NCI-H2196 treated with DMSO at 0.1 percent for 48 hours (cell line): ENCODE data around the gene KRTAP9-4.
"Not testable (repeated sequence)": the region's sequence is repeated elsewhere in the genome, so short reads cannot be mapped to it uniquely, and the experiment has no call there.

Experiments used
- DNase-seq: peaks from one replicate; lab custom pipeline; 2025; ENCODE audit not compliant: unreplicated experiment; lab: John Stamatoyannopoulos, UW

Gene KRTAP9-4

GRCh38 chr17:41264599-41264998 lies 15.1 kb downstream of the KRTAP9-4 start:
- DNase-seq: no peak

- no peak for DNase-seq
These were observed 15.6 kb downstream of the KRTAP9-4 start, which contains the start of gene KRTAP9-6 for GRCh38 chr17:41265078-41265477. Gene KRTAP9-6 (plus strand): TSS chr17:41265378. CDS start chr17:41265378, 0 bp downstream.

- DNase-seq: no peak
These were observed 18.2 kb downstream of the KRTAP9-4 start for GRCh38 chr17:41267711-41268110.

GRCh38 chr17:41271323-41271722 lies 21.8 kb downstream of the KRTAP9-4 start:
- not testable (repeated sequence) for DNase-seq

DNA sequence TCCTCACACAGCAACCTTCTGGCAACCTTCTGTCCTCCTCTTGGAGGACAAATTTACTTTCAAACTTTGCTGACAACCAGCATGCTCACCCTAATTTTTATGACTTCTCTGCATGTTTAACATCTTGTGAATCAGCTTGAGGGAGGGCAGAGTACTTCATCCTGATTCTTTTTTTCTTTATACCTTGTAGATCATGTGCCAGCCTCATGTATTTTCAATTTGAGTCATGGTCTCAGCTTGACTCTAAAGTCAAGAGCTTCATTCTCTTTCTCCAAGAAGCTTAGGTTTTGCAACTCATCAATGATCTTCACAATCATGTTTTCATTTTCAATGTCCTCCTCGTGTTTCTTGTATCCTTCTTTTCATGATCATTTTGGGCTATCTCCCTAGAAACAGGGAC lies 22.4 kb downstream of the KRTAP9-4 start:
- DNase-seq: no peak

DNA sequence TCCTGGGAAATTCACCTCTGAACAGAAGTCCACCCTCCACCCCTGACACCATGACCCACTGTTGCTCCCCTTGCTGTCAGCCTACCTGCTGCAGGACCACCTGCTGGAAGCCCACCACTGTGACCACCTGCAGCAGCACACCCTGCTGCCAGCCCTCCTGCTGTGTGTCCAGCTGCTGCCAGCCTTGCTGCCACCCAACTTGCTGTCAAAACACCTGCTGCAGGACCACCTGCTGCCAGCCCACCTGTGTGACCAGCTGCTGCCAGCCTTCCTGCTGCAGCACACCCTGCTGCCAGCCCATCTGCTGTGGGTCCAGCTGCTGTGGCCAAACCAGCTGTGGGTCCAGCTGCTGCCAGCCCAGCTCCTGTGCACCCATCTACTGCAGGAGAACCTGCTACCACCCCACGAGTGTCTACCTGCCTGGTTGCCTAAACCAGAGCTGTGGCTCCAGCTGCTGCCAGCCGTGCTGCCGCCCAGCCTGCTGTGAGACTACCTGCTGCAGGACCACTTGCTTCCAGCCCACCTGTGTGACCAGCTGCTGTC lies 26.2 kb downstream of the KRTAP9-4 start, which contains the start of gene KRTAP9-7:
Gene KRTAP9-7 (plus strand): TSS at position 51 of the 543 bp plus-strand sequence. CDS start 0 bp downstream, at position 51.
- not testable (repeated sequence) for DNase-seq

DNA sequence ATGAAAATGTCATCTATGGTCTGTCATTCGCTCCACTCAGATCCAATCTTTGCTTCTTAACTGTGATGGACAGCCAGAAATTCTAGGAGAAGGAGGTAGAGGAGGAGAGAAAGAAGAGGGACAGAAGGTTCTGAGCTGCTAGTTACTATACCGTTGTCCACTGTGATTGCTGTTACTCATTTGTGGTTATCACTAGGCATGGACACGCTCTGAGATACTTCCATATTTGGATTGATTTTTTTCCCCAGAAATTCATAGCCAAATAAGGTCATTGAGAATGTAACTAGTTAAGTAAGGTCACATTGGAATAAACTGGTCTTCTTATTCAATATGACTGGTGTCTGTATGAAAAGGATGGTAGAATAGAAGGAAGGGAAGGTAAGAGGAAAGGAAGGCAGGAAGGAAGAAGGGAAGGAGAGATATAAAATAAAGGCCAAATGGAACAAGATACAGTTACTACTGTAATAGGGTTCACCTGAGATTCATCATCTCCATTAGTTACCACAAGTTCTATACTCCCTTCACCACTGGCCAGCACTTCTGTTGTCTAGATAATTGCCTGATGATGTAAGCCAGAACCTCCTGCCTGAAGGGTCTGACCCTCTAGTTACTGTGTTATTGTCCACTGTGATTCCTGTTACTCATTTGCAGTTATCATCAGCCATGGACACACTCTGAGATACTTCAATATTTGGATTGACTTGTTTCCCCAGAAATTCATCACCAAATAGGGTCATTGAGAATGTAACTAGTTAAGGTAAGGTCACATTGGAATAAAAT lies 28.9 kb downstream of the KRTAP9-4 start:
- no peak for DNase-seq

DNA sequence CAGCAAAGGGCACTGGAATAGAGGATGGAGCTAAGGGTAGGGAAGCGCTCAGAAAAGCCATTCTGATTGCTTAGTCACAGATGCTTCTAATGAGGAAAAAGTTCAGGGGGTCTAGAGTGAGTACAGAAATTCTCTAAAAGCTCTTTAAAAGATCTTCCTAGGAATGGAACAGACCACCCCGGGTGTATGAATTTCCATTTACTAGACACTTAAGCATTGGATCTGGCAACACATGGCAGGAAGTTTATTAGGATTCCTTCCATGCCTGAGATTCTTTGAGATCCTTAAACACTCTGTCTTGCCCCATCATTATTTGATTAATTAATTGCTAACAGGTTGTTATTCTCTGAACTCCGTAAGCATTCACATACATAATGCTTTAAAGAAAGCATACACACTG lies 34.6 kb downstream of the KRTAP9-4 start:
- no peak for DNase-seq

DNA sequence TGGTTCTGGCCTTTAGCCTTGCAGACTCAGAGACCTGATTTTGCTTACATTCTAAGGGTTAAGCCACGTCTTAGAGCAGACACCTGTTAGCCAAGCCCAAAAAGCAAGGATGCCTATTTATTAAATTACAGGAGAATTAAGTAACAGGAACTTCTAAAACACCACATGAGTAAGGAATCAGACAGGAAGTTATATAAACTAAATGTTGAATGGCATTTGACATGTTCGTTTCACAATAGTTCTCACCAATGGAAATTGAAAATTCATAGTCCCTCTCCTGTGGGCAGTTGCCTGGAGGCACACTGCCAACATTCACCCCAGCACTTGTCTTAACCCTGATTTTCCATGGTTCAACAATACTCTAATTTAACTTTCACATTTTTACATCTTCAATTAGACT lies 35.1 kb downstream of the KRTAP9-4 start:
- no peak for DNase-seq

- no peak for DNase-seq
These were observed 37.6 kb downstream of the KRTAP9-4 start for GRCh38 chr17:41287050-41287449.

DNA sequence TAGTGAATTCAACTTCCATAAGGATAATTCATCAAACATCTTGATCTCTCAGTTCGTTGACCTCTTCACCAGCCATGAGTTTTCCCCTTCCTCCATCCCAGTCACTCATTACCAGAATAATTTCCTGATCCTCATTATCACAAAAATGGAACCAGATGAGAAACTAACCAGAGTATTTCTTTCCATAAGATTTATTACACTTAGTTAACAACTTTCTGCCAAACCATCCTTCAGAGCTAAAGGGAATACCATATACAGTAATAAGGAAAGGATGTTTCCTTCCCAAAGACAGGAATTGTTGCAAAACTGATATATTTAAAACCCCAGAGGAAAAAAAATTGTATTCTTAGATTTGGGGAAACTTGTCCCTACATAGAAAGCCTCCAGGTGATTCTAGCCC lies 44.5 kb downstream of the KRTAP9-4 start:
- DNase-seq: no peak

DNA sequence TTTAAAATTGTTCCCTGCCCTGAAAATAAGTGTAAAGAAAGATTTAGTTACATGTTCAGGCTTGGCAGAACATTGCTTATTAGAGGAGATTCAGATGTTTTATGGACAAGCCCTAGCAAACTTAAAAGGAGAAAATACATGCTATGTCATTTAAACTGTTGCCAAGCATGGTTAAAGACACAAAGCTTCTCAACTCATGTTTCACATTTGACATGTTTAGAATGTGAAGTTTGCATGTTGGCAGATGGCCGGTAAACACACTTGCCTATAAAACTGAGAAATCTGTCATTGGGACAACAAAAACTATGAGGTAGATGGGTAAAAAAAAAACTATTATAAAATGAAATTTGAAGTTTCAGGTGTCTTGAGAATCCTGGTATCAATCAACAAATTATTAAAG lies 47.4 kb downstream of the KRTAP9-4 start:
- DNase-seq: no peak

- DNase-seq: no peak
These were observed 49.1 kb downstream of the KRTAP9-4 start for GRCh38 chr17:41298458-41299135.
